ENCODE data around the gene PIEZO1. TPM values are rescaled to one million over a fixed set of nuclear protein-coding genes. Genes with fewer than 3 reads are reported as not detected.

Gene PIEZO1
- total and polyA plus RNA-seq, 9 of the 15 experiments (the other 6 are each of a cell fraction or from before 2014, with no cell fraction given), result 3.6 to 432 (median 131) TPM

GRCh38 chr16:88785106-88785924 lies at the start of gene PIEZO1 (continued):
- TF ChIP-seq ZNF318 (IDR thresholded peaks at IDR 0.05; ENCODE audit: borderline replicate concordance in 1 of 2, low read depth in 1 of 2), result no peak
- TF ChIP-seq ILF3 (IDR thresholded peaks at IDR 0.05; ENCODE audit: borderline replicate concordance), result no peak; the same call in 1 of the 2 replicates
- peak; percentile 33; the same call in 1 of the 2 replicates for TF ChIP-seq ZBTB9 (CRISPR knock-in tag; IDR thresholded peaks at IDR 0.05)
- TF ChIP-seq ZBTB12 (CRISPR knock-in tag; IDR thresholded peaks at IDR 0.05), result no peak
- TF ChIP-seq STAT5A (IDR thresholded peaks at IDR 0.05; ENCODE audit: borderline replicate concordance, low read length), result no peak
- TF ChIP-seq GTF2A2 (tag; IDR thresholded peaks at IDR 0.05), result peak; percentile 97
- no peak for TF ChIP-seq MAFK (IDR thresholded peaks at IDR 0.05; ENCODE audit: low read length)
- TF ChIP-seq PTRF (tag; IDR thresholded peaks at IDR 0.05), result no peak
- TF ChIP-seq FOXP1 (CRISPR knock-in tag; IDR thresholded peaks at IDR 0.05), result peak; percentile 74
- peak; percentile 89 for TF ChIP-seq TGIF2 (CRISPR knock-in tag; IDR thresholded peaks at IDR 0.05)
- TF ChIP-seq ZBTB1 (CRISPR knock-in tag; IDR thresholded peaks at IDR 0.05; ENCODE audit: borderline replicate concordance, low read depth), result peak; percentile 79; the same call in 1 of the 2 replicates
- peak; percentile 10; the same call in 1 of the 2 replicates for TF ChIP-seq TCF3 (CRISPR knock-in tag; IDR thresholded peaks at IDR 0.05)
- no peak for TF ChIP-seq POLR3A (IDR thresholded peaks at IDR 0.05; ENCODE audit: borderline replicate concordance, extremely low read depth, insufficient read depth, insufficient read length)
- TF ChIP-seq RBM17 (IDR thresholded peaks at IDR 0.05; ENCODE audit: borderline replicate concordance, low read depth, low read length), result no peak
- TF ChIP-seq CTBP1 (IDR thresholded peaks at IDR 0.05; ENCODE audit: borderline replicate concordance), result peak; percentile 94
- TF ChIP-seq TCF7L2 (IDR thresholded peaks at IDR 0.05; ENCODE audit: low read depth, low read length), result no peak
- no peak for TF ChIP-seq NFATC3 (IDR thresholded peaks at IDR 0.05)
